ENCODE data around the gene IL1A. TPM values are rescaled to one million over a fixed set of nuclear protein-coding genes. Genes with fewer than 3 reads are reported as not detected.

The IL1A gene
- total RNA-seq, 4 donors from 2014 or later = 0.24 to 2.2 TPM; not detected in 2

GRCh38 chr2:112762276-112762675 is 22.0 kb downstream of the IL1A start:
- DNase-seq (ENCODE audit: low spot score) (no peak), ATAC-seq (ENCODE audit: low FRiP score) (no peak)
- TF ChIP-seq, protein P1, sequence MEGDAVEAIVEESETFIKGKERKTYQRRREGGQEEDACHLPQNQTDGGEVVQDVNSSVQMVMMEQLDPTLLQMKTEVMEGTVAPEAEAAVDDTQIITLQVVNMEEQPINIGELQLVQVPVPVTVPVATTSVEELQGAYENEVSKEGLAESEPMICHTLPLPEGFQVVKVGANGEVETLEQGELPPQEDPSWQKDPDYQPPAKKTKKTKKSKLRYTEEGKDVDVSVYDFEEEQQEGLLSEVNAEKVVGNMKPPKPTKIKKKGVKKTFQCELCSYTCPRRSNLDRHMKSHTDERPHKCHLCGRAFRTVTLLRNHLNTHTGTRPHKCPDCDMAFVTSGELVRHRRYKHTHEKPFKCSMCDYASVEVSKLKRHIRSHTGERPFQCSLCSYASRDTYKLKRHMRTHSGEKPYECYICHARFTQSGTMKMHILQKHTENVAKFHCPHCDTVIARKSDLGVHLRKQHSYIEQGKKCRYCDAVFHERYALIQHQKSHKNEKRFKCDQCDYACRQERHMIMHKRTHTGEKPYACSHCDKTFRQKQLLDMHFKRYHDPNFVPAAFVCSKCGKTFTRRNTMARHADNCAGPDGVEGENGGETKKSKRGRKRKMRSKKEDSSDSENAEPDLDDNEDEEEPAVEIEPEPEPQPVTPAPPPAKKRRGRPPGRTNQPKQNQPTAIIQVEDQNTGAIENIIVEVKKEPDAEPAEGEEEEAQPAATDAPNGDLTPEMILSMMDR (IDR thresholded peaks at IDR 0.05) = no peak

DNA sequence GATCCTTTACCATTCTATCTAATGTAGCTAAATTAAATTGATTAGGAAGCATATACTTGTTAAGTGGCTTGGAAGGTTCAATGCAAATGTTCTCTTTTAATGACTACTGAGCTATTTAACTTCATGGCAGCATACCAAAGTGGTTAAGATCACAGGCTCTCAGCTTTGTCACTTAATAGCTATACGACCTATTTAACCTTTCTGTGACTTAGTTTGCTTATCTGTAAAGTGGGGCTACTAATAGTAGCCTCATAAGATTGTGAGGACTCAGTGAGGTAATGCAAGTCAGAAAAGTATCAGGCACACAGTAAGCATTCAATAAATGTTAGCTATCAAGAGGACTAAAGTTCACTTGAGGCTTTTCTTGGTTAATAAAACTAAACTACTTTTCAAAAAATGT is 24.1 kb downstream of the IL1A start:
- no peak for DNase-seq (ENCODE audit: low spot score)
- no peak for ATAC-seq (ENCODE audit: low FRiP score)
- TF ChIP-seq, protein P1 (IDR thresholded peaks at IDR 0.05) = no peak

- ATAC-seq (ENCODE audit: low FRiP score) (no peak), DNase-seq (ENCODE audit: low spot score) (no peak)
- TF ChIP-seq, protein P1 (IDR thresholded peaks at IDR 0.05) = no peak
These were observed 25.6 kb downstream of the IL1A start for GRCh38 chr2:112758711-112759110.

DNA sequence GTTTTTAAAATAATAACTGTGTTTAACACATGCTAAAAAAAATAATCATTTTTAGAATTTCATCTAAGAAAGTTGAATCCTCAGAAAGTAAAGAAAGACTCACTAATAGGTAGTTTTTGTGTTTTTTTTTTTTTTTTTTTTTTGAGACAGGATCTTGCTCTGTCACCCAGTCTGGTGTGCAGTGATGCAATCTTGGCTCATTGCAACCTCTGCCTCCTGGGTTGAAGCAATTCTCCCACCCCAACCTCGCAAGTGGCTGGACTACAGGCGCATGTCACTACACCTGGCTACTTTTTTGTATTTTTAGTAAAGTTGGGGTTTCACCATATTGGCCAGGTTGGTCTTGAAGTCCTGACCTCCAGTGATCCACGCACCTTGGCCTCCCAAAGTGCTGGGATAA is 27.0 kb downstream of the IL1A start:
- no peak for DNase-seq (ENCODE audit: low spot score)
- TF ChIP-seq, protein P1 (IDR thresholded peaks at IDR 0.05) = no peak
- ATAC-seq (ENCODE audit: low FRiP score) = no peak

GRCh38 chr2:112756207-112756606 is 28.1 kb downstream of the IL1A start:
- TF ChIP-seq, protein P1 (IDR thresholded peaks at IDR 0.05) = no peak
- ATAC-seq (ENCODE audit: low FRiP score) = no peak

GRCh38 chr2:112755444-112755843 is 28.8 kb downstream of the IL1A start:
- TF ChIP-seq, protein P1 (IDR thresholded peaks at IDR 0.05) = no peak
- ATAC-seq (ENCODE audit: low FRiP score) (no peak), DNase-seq (ENCODE audit: low spot score) (no peak)

More at GRCh38 chr2:112756207-112756606, 28.1 kb downstream of the IL1A start:
- no peak for DNase-seq (ENCODE audit: low spot score)

DNA sequence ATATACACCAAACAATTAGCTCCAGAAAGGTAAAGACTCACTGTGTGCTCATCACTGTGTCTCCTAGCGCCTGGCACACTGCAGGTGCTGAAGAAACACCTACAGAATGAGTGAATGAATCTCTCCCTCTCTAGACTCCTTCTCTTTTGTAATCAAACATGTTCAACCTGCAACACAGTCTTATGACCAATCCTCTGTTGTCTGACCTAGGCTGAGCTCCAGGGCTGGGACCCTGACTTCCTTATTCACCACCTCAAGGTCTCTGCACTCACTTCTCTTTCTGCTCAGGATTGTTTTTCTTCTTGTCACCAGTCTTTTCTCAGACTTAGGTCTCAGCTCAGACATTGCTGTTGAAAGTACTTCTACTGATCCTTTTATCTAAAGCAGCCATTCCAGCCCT is 29.7 kb downstream of the IL1A start:
- no peak for ATAC-seq (ENCODE audit: low FRiP score)
- TF ChIP-seq, protein P1 (IDR thresholded peaks at IDR 0.05) = no peak

More for the DNA sequence above, 29.7 kb downstream of the IL1A start:
- DNase-seq (ENCODE audit: low spot score) = no peak

All from omental fat pad (tissue), 4 donors.